ENCODE results near the gene GPRC5A.

Gene GPRC5A

DNA sequence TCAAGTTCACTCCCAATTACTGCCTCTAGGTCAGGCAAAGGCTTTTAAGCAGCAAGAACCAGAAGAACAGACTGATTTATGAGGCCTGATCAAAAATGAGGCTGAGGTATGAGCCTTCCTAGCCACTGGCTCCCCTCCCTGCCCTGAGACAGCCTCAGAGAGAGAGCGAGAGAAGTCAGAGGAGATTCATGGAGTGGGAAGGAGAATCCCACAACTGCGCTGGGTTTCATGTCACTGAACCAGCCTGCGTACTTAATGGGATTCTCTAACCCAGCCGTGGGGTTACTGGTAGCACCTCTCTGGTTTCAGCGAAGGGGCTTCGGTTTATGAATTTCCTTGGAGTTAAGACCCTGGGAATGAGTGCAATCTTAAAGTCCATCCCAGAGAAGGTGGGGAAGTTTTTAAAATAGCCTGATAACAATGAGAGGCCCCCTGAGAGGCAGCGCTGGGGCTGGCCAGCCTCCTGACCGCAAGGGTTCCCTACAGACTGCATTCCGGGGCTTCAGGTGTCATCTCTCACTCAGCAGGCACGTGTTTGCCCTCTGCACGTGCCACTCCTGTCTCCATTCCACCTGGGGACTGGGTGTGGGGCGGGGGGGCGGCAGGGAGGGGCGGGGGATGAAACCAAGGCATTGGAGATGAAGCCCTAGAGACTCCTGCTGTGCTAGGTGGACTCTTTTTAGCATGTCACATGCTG lies 6.1 kb upstream of the GPRC5A start:
- no peak for DNase-seq (ENCODE audit: low read depth)

GRCh38 chr12:12887471-12887870 lies 3.9 kb upstream of the GPRC5A start:
- DNase-seq (ENCODE audit: low read depth), result no peak

DNA sequence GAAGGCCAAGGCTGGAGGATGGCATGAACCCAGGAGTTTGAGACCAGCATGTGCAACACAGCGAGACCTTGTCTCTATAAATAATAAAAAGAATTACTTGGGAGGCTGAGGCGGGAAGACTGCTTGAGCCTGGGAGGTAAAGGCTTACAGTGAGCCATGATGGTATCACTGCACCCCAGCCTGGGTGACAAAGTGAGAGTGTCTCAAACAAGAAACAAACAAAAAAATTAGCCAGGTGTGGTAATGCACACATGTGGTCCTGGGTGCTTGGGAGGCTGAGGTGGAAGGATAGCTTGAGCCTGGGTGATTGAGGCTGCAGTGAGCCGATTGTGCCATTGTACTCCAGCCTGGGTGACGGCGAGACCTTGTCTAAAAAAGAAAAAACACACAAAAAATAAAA lies 1.7 kb upstream of the GPRC5A start:
- no peak for DNase-seq (ENCODE audit: low read depth)

DNA sequence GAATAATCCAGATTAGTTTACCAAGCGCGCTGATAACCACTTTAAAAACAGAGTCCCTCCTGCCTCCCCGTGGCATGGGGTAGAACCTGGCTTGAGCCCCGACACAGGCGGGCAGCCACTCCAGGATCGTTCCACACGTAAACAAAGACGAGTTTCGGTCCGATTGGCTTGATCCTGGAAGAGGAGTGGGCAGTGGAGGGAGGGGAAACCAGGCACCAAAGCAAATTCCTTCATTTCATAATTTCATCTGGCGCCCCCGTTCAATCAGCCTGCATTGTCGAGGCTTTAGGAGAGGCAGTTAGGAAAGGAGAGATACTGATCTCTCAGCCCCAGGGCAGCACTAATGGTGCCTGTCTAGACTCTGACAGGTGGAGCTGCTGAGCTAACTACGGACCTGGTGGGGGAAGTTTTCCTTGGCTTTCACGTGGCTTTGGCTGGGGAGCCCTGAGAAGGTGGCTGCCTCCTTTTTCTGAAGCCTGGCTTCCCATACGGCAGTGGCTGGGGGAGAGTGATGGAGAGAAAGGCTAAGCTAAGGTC lies 751 bp upstream of the GPRC5A start:
- DNase-seq (ENCODE audit: low read depth), result no peak

- DNase-seq (ENCODE audit: low read depth), result no peak
Measured at GRCh38 chr12:12891881-12892355, 556 bp downstream of the GPRC5A start.

DNA sequence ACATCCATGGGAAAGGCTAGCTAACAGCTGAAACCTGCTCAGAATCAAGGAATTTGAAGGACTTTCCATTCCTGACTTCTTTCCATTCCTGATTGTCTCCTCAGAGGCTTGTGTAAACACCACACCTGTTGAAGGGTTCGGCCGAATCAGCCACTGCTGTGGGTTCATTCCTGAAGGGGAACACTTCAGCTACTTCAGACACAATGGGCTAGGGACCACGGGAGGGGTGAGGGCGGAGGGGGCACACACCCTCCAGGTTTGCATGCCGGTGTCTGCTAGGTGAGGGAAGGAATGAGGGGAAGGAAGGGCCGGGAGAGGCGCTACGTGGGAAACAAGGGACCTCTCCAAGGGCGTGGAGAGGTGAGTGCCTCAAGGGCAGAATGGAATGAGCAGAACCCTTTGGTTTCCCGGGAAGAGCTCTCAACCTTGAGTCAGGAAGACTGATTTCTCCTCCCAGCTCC lies 1.3 kb downstream of the GPRC5A start:
- no peak for DNase-seq (ENCODE audit: low read depth)

- DNase-seq (ENCODE audit: low read depth), result no peak
Measured at GRCh38 chr12:12893438-12893837, 2.1 kb downstream of the GPRC5A start.

DNA sequence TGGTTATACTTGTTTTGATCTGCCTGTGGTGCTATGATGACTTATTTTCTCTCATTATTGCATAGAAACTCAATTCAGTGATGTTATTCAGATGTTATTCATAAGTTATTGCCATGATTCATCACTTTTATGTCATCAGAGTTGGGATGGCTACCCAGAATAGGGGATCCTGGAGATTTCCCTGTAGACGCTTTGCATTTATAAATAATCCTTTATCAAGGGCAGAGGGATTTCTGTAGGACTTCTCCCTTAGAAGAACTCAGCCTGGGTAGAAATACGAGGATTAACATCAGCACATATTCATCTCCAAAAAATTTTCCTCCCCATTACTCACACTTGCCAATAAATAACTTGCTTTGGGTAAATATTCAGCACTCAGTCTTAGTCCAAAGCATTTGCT lies 4.9 kb downstream of the GPRC5A start:
- no peak for DNase-seq (ENCODE audit: low read depth)

- DNase-seq (ENCODE audit: low read depth), result no peak
Measured at GRCh38 chr12:12897302-12897701, 5.9 kb downstream of the GPRC5A start.

DNA sequence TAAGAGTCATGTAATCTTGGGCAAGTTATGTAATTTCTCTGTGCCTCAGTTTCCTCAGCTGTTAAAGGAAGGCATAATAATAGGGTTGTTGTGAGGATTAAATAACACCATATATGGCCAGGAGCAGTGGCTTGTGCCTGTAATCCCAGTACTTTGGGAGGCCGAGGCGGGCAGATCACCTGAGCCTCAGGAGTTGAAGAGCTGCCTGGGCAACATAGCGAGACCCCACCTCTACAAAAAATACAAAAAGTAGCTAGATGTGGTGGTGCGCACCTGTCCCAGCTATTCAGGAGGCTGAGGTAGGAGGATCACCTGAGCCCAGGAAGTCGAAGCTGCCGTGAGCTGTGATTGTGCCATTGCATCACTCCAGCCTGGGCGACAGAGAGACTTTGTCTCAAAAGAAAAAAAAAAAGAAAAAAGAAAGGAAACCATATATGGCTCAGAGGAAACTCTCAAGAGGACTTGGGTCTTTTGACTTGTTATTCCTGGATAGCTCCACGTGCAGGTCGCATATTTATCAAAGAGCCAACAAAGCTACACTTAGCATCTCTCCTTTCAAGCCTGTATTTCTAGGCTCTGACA lies 6.9 kb downstream of the GPRC5A start:
- no peak for DNase-seq (ENCODE audit: low read depth)

GRCh38 chr12:12898911-12899511 lies 7.6 kb downstream of the GPRC5A start:
- DNase-seq (ENCODE audit: low read depth), result no peak

GRCh38 chr12:12899530-12900380 lies 8.4 kb downstream of the GPRC5A start:
- no peak for DNase-seq (ENCODE audit: low read depth)

DNA sequence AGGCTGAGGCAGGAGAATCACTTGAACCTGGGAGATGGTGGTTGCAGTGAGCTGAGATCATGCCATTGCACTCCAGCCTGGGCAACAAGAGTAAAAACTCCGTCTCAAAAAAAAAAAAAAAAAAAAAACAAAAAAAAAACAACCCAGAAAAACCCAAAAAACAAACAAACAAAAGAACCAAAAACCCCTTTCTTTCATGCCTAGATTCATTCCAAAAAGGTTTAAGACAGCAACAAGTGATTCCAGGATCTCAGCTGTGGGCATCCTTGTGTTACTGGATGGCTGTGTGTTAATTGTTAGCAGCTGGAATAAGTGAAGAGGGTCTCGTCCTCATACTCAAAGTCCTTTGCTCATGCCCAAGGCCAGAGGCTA lies 9.4 kb downstream of the GPRC5A start:
- no peak for DNase-seq (ENCODE audit: low read depth)

DNA sequence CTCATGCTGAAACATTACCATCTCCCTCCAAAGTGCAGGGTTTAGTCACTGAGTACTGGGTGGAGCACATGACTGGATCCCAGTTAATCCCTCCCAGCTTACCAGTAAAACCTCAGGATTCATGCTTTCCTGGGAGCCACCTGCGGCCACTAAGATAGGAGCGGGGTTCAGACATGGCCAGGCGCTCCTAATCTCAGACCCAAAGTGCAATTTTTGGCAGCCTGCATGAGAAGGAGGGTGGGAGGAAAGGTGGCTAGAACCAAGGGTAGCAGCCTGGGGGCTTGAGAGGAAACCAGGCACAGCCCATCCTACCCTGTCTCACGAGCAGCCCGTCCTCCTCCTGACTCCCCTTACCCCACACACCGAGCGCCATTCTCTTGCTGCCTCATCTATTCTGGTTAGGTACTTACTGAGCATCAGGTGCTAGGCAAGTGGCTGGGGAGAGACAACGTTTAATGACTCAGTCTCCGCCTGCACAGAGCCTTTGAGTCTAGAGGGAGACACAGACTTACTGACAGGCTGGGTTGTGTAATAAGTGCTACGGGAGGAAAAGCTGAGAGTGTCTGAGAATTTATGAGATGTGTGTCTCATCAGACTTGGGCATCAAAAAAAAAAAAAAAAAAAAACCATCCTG lies 9.9 kb downstream of the GPRC5A start:
- no peak for DNase-seq (ENCODE audit: low read depth)

- DNase-seq (ENCODE audit: low read depth), result no peak
Measured at GRCh38 chr12:12902036-12902435, 10.7 kb downstream of the GPRC5A start.

- DNase-seq (ENCODE audit: low read depth), result no peak
Measured at GRCh38 chr12:12903642-12904609, 12.6 kb downstream of the GPRC5A start.

DNA sequence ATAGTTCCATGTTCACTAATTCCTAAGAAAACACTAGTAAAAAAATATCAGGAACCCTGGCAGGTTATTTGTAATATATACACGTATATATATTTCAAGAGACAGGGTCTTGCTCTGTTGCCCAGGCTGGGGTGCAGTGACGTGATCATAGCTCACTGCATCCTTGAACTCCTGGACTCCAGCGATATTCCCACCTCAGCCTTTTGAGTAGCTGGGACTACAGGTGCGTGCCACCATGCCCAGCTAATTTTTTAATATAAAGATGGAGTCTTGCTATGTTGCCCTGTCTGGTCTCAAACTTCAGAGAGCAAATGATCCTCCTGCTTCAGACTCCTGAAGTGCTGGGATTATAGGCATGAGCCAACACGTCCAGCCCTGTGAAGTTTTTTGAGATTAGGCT lies 16.2 kb downstream of the GPRC5A start:
- DNase-seq (ENCODE audit: low read depth), result no peak

DNA sequence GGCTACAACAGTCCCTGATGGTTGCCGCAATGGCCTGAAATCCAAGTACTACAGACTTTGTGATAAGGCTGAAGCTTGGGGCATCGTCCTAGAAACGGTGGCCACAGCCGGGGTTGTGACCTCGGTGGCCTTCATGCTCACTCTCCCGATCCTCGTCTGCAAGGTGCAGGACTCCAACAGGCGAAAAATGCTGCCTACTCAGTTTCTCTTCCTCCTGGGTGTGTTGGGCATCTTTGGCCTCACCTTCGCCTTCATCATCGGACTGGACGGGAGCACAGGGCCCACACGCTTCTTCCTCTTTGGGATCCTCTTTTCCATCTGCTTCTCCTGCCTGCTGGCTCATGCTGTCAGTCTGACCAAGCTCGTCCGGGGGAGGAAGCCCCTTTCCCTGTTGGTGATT lies 16.9 kb downstream of the GPRC5A start:
- DNase-seq (ENCODE audit: low read depth), result no peak

DNA sequence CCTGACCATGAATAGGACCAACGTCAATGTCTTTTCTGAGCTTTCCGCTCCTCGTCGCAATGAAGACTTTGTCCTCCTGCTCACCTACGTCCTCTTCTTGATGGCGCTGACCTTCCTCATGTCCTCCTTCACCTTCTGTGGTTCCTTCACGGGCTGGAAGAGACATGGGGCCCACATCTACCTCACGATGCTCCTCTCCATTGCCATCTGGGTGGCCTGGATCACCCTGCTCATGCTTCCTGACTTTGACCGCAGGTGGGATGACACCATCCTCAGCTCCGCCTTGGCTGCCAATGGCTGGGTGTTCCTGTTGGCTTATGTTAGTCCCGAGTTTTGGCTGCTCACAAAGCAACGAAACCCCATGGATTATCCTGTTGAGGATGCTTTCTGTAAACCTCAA lies 17.3 kb downstream of the GPRC5A start:
- no peak for DNase-seq (ENCODE audit: low read depth)

DNA sequence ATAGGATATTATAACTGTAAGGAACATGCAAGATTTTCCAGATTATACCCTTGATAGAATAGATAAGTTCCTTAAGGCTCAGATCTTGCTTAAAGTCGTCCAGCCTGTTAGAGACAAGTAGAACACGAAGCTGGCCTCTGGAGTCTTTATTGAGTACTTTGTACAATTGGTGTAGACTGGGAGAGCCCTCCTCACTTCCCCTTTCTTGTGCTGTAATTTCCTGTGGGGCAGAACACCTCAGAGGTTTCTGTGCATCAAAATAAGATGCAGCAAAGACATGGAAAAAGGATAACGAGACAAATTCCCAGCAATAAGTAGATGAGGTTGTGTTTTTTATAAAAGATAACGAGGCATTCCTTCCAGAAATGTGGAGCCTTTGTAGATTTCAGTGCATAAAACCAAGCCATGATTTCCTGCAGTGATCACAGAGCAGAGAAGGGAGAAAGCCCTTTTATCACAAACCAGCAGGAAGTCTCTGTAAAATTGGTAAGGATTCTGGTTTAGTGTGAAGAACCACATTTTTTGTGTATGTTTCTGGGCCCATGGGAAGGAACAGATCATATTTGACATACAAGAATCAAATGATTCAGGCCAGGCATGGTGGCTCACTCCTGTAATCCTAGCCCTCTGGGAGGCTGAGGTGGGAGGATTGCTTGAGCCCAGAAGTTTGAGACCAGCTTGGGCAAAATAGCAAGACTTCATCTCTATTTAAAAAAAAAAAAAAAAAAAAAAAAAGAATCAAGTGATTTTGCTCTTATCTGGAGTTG lies 18.0 kb downstream of the GPRC5A start:
- no peak for DNase-seq (ENCODE audit: low read depth)
